SH-SY5Y (cell line): Measurements from ENCODE around the gene VAV2.

Experiments
- GATA2 ChIP-seq: IDR thresholded peaks from 2 replicates; pipeline ENCODE4 v1.6.1; 2011; ENCODE audit warnings: mild to moderate bottlenecking, low read depth, low read length
- GATA3 ChIP-seq: IDR thresholded peaks from 2 replicates; pipeline ENCODE4 v1.6.1; 2011; ENCODE audit warnings: low read depth, mild to moderate bottlenecking, low read length, moderate library complexity

- TF ChIP-seq GATA2 (no peak), GATA3 (no peak)
Observed at GRCh38 chr9:133815781-133816180, 176.3 kb downstream of the VAV2 start.
